Fibroblast of mammary gland (primary cell): Measurements from ENCODE around the gene KCNK6.

Experiments used
- DNase-seq: peaks from one replicate; pipeline ENCODE4 v3.0.0-alpha.2; 2010; ENCODE audit warnings: low read depth
- H3K4me3 ChIP-seq: 2 replicates; pipeline ENCODE4 v1.5.1; 2011; ENCODE audit warnings: low read depth, mild to moderate bottlenecking, low read length, moderate library complexity; ENCODE audit not compliant: control insufficient read depth
- TF ChIP-seq, protein P1 (sequence below): conservative IDR thresholded peaks from 2 replicates; pipeline ENCODE4 v1.5.1; 2011; ENCODE audit warnings: low read depth, low read length, inconsistent platforms; ENCODE audit not compliant: control insufficient read depth, insufficient read depth

KCNK6 gene

DNA sequence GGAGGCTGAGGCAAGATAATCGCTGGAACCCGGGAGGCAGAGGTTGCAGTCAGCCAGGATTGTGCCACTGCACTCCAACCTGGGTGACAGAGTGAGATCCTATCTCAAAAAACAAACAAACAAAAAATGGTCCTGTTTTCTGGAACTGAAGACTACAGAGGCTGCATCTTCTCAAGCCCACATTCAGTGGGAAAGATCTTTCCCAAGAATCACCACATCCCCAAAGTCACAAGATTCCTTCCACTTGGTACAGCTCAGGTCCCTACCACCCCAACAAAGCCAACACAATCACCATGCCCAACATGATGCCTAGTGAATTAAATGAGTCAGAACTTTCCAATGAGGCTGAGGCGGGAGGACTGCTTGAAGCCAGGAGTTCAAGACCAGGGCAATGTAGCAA is 31.2 kb downstream of the KCNK6 start:
- no peak overlapping the region for H3K4me3 ChIP-seq
- TF ChIP-seq, protein P1, sequence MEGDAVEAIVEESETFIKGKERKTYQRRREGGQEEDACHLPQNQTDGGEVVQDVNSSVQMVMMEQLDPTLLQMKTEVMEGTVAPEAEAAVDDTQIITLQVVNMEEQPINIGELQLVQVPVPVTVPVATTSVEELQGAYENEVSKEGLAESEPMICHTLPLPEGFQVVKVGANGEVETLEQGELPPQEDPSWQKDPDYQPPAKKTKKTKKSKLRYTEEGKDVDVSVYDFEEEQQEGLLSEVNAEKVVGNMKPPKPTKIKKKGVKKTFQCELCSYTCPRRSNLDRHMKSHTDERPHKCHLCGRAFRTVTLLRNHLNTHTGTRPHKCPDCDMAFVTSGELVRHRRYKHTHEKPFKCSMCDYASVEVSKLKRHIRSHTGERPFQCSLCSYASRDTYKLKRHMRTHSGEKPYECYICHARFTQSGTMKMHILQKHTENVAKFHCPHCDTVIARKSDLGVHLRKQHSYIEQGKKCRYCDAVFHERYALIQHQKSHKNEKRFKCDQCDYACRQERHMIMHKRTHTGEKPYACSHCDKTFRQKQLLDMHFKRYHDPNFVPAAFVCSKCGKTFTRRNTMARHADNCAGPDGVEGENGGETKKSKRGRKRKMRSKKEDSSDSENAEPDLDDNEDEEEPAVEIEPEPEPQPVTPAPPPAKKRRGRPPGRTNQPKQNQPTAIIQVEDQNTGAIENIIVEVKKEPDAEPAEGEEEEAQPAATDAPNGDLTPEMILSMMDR: no peak
- no peak for DNase-seq

- TF ChIP-seq, protein P1: no peak
- H3K4me3 ChIP-seq: no peak overlapping the region
- no peak for DNase-seq
Observed at GRCh38 chr19:38351865-38352395, 32.3 kb downstream of the KCNK6 start.

GRCh38 chr19:38352611-38353010 is 33.0 kb downstream of the KCNK6 start:
- no peak overlapping the region for H3K4me3 ChIP-seq
- TF ChIP-seq, protein P1: no peak
- no peak for DNase-seq

DNA sequence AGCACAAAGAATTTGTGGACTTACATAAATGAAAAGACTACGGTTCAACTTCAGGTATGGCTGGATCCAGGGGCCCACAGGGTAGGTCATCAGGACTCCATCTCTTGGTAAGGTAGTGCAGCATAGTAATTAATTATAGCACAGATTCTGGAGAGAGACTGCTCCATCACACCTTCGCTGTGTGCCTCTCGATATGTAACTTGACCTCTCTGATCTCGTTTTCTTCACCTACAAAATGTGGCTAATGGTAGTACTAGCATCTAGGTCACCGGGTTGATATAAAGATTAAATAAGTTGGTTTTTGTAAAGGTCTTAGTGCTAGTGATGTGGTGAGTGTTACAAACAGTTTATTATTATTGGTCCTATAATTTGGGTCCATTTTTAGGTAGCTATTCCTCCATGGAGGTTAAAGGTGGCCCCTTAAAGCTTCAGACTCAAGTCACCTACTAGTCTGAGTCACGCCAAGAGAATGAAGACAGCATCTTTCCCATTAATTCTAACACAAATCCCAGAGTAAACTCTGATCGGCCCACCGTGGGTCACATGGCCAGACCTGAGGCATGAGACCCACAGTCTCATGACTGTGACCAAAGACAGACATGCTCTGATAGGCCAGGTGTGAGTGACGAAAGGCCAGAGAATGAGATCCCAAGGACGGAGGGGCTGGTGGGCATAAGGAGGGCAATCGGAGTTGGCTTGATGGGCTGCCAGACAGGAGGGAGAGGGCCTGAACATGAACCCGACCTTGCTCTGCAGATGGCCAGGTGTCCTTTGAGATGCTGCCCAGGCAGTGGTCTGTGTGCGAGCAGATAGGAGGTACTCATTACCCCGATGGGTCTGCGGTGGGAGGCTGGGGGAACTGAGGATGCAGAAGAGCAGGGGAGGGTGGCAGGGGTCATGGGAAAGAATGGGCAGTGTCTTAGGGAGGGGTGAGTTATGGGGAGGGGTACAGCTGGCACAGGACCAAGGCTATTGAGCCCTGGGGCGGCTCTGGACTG is 36.4 kb downstream of the KCNK6 start:
- TF ChIP-seq, protein P1: no peak
- H3K4me3 ChIP-seq: no peak overlapping the region
- no peak for DNase-seq

DNA sequence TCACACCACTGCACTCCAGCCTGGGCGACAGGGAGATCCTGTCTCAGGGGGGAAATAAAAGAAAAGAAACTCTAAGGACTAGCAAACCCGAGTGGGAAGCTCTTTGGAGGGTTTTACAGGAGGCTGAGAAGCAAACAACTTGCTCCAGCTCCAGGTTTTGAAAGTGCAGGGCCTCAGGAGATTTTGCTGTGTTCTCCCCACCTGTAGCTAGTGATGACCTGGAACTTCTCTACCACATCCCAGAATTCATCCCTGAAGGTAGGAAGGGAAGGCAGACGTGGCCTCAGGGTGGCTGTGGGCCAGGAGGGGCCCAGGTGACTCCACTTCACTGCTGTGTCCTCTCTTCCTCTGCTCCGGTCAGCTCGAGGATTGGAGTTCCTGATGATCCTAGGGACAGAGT is 38.4 kb downstream of the KCNK6 start:
- no peak overlapping the region for H3K4me3 ChIP-seq
- TF ChIP-seq, protein P1: no peak
- no peak for DNase-seq

- TF ChIP-seq, protein P1: no peak
- H3K4me3 ChIP-seq: no peak overlapping the region
- no peak for DNase-seq
Observed at GRCh38 chr19:38359242-38360021, 39.8 kb downstream of the KCNK6 start.
